GM19193 (cell line): Measurements from ENCODE around the gene ARHGAP29.

Experiments
- POLR2A ChIP-seq: IDR thresholded peaks from 4 replicates; pipeline ENCODE4 v1.6.1; 2011; ENCODE audit not compliant: insufficient read depth, insufficient read length; ENCODE audit errors: extremely low read depth

ARHGAP29 gene, protein sequence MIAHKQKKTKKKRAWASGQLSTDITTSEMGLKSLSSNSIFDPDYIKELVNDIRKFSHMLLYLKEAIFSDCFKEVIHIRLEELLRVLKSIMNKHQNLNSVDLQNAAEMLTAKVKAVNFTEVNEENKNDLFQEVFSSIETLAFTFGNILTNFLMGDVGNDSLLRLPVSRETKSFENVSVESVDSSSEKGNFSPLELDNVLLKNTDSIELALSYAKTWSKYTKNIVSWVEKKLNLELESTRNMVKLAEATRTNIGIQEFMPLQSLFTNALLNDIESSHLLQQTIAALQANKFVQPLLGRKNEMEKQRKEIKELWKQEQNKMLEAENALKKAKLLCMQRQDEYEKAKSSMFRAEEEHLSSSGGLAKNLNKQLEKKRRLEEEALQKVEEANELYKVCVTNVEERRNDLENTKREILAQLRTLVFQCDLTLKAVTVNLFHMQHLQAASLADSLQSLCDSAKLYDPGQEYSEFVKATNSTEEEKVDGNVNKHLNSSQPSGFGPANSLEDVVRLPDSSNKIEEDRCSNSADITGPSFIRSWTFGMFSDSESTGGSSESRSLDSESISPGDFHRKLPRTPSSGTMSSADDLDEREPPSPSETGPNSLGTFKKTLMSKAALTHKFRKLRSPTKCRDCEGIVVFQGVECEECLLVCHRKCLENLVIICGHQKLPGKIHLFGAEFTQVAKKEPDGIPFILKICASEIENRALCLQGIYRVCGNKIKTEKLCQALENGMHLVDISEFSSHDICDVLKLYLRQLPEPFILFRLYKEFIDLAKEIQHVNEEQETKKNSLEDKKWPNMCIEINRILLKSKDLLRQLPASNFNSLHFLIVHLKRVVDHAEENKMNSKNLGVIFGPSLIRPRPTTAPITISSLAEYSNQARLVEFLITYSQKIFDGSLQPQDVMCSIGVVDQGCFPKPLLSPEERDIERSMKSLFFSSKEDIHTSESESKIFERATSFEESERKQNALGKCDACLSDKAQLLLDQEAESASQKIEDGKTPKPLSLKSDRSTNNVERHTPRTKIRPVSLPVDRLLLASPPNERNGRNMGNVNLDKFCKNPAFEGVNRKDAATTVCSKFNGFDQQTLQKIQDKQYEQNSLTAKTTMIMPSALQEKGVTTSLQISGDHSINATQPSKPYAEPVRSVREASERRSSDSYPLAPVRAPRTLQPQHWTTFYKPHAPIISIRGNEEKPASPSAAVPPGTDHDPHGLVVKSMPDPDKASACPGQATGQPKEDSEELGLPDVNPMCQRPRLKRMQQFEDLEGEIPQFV

DNA sequence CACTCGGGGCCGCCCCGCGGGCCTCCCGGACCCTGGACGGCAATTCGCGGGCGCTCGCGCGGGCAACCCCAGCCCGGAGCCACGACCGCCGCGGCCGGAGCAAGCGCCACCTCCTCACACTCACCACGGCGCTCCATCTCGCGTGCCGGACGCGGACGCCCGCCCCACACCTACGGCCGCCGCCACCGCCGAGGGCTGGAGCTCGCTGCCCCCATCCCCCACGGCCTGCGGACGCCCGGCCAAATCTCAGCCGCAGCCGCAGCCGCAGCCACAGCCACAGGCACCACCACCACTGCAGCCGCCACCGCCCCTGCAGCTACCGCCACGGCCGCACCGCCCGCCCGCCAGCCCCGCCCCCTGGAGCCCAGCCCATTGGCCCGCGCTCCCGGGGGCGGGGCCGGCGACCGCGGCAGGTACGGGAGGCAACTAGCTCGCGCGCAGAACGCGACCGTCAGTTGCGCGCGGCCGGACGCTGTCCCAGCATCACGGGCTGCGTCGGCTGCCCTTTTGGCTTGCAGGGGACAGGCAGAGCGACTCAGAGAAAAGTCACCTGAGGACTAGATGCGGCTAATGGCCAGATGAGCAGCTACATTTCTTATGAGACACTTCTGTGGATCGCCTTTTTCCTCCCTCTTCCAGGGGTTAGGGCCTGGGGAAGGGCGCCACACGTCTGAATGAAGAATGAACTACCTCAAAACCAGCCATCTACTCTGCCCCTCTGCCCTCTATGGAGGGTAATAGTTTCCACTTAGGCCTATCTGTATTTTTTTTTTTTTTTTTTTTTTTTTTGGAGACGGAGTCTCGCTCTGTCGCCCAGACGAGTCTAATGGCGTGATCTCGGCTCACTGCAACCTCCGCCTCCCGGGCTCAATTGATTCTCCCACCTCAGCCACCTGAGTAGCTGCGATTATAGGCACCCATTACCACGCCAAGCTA lies at the start of gene ARHGAP29:
Gene ARHGAP29, minus strand, starts transcription at position 294 of the 936 bp plus-strand sequence. CDS start 5,973 bp downstream, outside the sequence.
- no peak for TF ChIP-seq POLR2A

DNA sequence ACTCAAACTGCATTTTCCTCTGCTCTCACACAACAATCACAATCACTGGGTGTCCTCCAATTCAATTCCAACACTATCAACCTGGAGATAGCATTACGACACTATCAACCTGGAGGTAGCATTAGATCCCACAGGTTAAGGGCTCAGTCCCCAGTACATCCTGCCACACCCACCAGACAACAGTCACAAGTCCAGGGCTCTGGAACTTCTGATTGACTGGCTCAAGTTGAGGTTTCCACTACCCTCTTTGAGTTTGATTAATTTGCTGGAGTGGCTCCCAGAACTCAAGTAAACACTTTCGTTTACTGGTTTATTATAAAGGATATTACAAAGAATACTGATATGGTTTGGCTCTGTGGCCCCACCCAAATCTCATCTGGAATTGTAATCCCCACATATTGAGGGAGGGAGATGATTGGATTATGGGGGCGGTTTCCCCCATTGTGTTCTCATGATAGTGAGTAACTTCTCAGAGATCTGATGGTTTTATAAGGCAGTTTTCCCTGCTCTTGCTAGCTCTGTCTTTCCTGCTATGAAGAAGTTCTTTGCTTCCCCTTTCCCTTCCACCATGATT lies 49.6 kb upstream of the ARHGAP29 start:
- no peak for TF ChIP-seq POLR2A

DNA sequence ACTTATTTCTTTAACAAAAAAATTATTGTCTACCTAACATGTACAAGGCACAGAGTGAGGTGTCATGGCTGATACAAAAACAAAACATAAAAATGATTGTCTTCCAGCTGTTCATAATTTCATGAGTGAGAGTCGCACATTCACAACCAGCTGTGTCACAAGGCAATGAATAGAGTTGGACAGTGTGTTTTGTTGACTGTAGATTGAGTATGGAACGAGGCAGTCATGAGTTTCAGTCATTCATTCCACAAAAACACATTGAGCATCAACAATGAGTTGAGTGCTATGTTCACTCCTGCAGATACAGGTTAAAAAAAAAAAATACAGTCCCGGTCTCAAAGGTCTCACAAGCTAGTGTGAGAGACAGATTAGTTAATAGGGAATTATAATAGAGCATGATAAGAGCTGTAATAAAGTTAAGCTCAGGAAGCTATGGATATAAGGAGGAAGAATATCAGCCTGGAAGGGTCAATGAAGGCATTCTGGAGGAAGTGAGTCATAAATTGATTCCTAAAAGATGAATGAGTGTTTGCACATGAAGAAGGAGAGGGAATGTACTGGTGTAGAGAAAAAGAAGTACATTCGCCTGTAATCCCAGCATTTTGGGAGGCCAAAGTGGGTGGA lies 47.8 kb upstream of the ARHGAP29 start:
- TF ChIP-seq POLR2A, result no peak

DNA sequence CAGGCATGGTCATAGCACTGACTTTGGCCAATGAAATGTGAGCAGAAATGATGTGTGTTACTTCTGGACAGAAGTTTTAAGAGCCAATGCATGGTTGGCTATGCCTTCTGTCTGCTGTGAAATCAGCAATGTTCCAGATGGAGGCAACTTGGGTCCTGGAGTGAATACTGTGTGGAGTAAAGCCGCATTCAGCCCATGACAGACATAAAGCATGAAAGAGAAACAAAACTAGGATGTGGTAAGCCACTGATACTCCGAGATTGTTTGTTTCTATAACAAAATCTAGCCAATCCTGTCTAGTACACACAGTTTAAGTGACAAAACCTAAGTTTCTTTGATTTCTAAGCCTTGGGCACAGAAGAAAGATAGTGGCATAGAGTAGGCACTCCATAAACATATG lies 47.1 kb upstream of the ARHGAP29 start:
- TF ChIP-seq POLR2A, result no peak

DNA sequence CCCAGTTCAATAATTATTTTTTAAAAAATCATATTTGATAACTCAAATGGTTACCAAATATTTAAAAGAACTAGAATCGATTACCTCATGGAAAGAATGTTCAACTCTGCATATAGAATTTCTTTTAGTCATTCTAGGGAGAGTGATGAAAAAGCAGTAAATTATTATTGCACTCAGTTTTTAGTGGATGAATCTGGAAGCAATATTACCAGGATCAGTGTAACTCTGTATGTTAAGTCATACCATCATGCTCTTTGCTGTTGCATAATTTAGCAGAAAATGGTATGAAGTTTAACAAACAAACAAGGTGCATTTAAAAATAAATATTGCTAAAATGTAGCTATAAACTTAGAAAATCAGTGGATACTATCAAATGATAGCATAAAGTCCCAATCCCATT lies 46.1 kb upstream of the ARHGAP29 start:
- TF ChIP-seq POLR2A, result no peak

DNA sequence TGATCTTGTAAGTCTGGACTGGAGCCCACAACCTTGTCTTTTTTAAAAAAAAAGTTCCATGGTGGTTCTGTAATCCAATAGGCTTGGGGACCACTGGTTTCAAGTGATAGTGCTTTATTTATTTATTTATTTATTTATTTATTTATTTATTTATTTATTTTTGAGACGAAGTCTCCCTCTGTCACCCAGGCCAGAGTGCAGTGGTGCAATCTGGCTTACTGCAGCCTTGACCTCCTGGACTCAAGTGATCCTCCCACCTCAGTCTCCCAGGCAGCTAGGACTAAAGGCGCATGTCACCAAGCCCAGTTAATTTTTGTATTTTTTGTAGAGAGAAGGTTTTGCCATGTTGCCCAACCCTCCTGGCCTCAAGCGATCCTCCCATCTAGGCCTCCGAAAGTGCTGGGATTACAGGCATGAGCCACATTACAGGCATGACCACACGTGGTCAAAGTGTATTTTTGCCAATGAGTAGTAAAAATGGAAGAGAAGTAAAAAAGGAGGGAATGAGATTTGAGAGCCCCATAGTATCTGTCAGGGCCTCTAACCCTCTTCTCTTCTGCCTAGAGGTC lies 44.8 kb upstream of the ARHGAP29 start:
- no peak for TF ChIP-seq POLR2A

DNA sequence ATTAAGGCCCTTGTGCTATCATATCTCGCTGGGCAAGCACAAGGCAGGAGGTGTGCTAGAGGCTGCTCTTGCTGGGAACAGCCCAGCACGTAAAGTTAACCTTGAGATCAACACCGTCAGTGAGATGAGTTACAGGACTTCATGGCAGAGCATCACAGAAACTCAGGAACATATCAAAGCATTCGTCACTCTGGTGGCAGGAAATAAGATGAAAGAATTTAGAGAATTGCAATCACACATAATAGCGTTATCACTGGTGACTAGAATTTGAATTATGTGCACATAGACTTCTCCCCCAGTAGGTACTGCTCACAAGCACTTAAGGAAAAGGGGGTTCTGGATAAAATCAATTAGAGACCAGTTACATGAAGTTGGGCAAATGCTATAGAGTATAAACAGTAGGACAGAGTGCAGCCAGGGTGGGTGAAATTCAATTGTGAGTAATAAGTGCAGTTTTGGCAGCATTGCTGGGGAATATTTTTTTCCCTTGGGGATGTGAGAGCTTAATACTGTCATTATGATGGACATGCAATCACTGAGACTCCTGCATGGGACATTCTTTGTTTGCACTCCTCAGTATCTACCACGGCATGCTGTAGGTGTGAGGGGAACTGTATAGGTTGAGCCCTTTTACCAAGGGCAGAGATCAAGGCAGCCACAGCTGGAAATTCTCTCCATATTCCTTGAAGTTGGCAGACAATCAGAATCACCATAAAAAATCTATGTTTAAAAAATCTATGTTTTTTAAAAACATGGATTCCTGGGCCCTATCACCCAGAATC lies 44.2 kb upstream of the ARHGAP29 start:
- no peak for TF ChIP-seq POLR2A

DNA sequence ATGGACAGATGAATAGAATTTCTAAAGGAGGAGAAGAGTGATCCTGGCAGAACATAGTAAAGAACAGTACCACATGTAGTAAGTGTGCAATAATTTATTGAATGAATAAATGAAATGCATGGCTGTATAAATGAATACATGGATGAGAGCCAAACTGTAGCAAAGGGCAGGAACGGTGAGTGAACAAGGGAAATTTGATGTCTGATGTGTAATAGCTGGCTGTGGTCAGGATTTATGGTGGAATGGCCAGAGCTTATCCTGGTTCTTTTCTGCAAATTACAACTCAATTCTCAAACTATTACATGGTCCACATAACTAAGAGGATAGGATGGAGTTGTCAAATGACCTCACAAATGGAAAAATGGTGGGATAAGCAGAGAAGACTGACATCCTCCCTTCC lies 43.2 kb upstream of the ARHGAP29 start:
- no peak for TF ChIP-seq POLR2A

DNA sequence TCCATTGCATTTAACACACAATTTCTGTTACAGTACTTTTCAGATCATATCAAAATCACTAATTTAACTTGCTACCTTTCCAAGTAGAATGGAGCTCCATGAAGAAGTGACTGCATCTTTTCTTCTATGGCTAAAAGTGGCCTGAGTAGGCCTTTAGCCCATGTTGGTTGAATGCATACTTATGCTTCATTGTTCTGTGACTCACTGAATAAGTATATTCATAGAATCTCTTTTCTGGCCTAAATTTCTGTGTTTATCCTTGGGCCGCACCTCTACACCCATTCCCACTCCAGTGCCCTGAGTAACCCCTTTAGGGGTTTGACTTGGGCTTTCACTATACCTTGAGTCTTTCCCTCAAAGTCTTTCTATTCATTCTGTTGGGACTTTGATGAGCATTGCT lies 42.1 kb upstream of the ARHGAP29 start:
- no peak for TF ChIP-seq POLR2A

DNA sequence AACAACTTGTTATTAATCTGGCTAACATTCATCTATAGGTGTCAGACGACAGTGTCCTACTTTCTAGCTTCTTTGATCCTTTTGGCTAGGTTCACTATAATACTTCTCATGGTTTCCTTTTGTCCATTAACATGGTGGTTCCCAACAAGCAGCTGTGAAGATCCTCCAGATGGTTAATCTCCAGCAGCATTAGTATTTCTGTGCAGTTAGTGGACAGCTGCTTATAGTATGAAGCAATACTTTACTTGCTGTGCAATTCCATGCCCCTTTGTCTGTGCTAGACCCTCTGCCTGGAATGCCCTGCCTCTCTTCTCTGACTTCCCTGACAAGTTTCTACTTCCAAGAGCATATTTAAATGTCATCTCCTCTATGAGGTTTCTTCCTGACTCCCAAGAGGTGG lies 41.7 kb upstream of the ARHGAP29 start:
- no peak for TF ChIP-seq POLR2A

DNA sequence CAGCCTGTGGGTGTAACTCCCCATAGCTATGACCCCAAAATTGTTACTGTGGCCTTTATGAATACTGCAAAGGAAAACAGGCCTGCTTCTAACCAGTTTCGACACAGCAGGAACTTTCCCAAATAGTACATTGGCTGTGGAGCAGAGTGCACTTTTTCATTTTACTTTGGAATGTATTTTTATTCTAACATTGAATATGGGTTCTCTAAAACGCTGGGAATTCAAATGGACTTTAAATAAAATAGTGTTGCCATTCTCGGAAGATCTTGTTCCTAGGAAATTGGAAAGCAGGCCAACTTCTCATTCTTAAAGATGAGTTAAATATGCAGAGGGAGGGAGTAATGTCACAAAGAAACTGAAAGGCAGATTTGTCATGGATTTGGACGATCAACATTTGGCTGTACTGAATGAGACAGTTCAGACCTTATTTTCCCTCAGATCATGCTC lies 39.6 kb upstream of the ARHGAP29 start:
- TF ChIP-seq POLR2A, result no peak

DNA sequence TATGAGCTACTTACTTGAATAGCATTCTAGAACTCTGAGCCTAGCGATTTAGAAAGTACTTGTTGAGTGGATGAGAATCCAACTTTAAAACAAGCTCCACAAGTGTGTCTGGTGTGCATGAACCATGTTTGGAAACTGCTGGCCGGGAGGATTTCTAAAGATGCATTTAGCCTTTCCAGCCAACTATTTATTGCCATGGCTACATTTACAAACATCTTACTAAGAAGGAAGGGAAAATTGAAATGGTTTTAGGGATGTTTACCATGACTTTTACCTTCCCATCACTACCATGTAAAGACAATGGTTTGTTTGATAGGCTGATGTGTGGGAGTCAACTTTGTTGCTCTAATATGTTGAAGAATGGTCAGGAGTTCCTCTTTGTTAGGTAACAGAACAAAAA lies 37.7 kb upstream of the ARHGAP29 start:
- TF ChIP-seq POLR2A, result no peak

DNA sequence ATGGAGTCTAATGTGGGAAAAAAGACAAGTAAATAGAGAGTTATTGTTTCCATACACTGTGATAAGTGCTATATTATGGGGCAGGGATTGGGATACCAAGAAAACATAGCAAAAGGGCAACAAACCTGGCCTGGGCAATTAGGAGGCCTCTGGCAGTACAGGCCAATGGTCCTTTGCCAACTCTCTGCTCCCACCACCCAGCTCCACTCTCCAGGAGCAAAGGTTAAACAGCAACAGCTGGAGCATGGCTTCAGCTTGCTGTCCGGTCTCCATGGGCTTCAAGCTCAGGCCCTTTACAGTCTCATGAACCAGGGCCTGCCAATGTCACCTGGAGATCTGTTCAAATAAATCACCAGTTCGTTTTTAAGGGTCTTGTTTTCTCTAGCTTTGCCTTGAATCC lies 37.2 kb upstream of the ARHGAP29 start:
- TF ChIP-seq POLR2A, result no peak

DNA sequence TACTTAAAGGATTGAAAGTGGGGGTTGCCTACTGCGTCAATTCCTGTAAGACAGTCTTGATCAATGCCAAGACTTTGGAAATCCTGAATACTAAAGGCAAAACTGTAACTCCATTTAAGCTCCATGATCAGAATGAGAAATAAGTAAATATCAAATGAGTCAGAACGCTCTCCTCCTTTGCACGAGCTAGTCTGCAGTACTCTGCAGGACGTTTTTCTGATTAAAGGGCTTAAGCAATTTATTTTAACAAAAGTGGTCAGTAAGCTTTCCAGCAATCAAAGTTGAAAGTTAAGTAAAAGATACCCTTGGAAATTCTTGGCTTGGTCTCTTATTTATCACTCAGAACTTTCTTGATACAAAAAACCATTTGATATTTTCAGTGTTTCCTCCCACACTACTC lies 35.7 kb upstream of the ARHGAP29 start:
- TF ChIP-seq POLR2A, result no peak
